Measurements from ENCODE around the gene SP2.
"Not testable (repeated sequence)": the region's sequence is repeated elsewhere in the genome, so short reads cannot be mapped to it uniquely, and the experiment has no call there.

SP2 gene

GRCh38 chr17:47924785-47925677 lies 29.0 kb downstream of the SP2 start:
- DNase-seq: no peak

- DNase-seq: no peak
These were observed 29.6 kb downstream of the SP2 start for GRCh38 chr17:47925678-47925988.

- no peak for DNase-seq
These were observed 31.9 kb downstream of the SP2 start for GRCh38 chr17:47927821-47928400.

GRCh38 chr17:47928415-47928814 lies 32.4 kb downstream of the SP2 start:
- DNase-seq: no peak

- no peak for DNase-seq
These were observed 33.4 kb downstream of the SP2 start for GRCh38 chr17:47929218-47930000.

GRCh38 chr17:47931848-47932247 lies 35.8 kb downstream of the SP2 start:
- DNase-seq: no peak

- DNase-seq: no peak
These were observed 38.8 kb downstream of the SP2 start for GRCh38 chr17:47934856-47935255.

- DNase-seq: not testable (repeated sequence)
These were observed 39.4 kb downstream of the SP2 start for GRCh38 chr17:47935468-47935867.

GRCh38 chr17:47935961-47936360 lies 39.9 kb downstream of the SP2 start:
- DNase-seq: no peak

- no peak for DNase-seq
These were observed 41.9 kb downstream of the SP2 start for GRCh38 chr17:47937941-47938340.

GRCh38 chr17:47941246-47942095 lies 45.4 kb downstream of the SP2 start, which contains the start of gene PNPO:
Gene PNPO, plus strand, starts transcription at chr17:47941571. Its CDS starts 105 bp downstream, at chr17:47941676.
- DNase-seq: peak; percentile 93 to 96

- no peak for DNase-seq
These were observed 46.1 kb downstream of the SP2 start for GRCh38 chr17:47942096-47942510.

- DNase-seq: no peak
These were observed 46.5 kb downstream of the SP2 start for GRCh38 chr17:47942568-47942967.

GRCh38 chr17:47945080-47945479 lies 49.0 kb downstream of the SP2 start:
- peak in 1 of 2 donors; percentile 31 for DNase-seq

- DNase-seq: no peak
These were observed 49.8 kb downstream of the SP2 start for GRCh38 chr17:47945529-47946508.

GRCh38 chr17:47946516-47946915 lies 50.5 kb downstream of the SP2 start:
- no peak for DNase-seq

- DNase-seq: peak; percentile 68 to 81
These were observed 50.9 kb downstream of the SP2 start for GRCh38 chr17:47946929-47947397.

- DNase-seq: no peak
These were observed 52.7 kb downstream of the SP2 start for GRCh38 chr17:47948706-47949196.

GRCh38 chr17:47949197-47949759 lies 53.2 kb downstream of the SP2 start:
- peak; percentile 74 to 82 for DNase-seq

- peak in 1 of 2 donors; percentile 21 for DNase-seq
These were observed 53.9 kb downstream of the SP2 start for GRCh38 chr17:47949946-47950345.

GRCh38 chr17:47950448-47950847 lies 54.4 kb downstream of the SP2 start:
- DNase-seq: no peak
